Liver (tissue), 9 donors: ENCODE data around the gene SYTL3. TPM values are rescaled to one million over a fixed set of nuclear protein-coding genes. Genes with fewer than 3 reads are reported as not detected.

Experiments
- DNase-seq: peaks from one replicate; pipeline ENCODE4 v3.0.0-alpha.2; 2017; ENCODE audit warnings: low spot score
- H3K27ac ChIP-seq, 2 donors: one replicate each; pipeline ENCODE4 v1.7.0; 2013; ENCODE audit warnings: inconsistent platforms in 2 of 2, low read length in 2 of 2, control low read depth in 1 of 2, low read depth in 1 of 2, mild to moderate bottlenecking in 1 of 2
- H3K27me3 ChIP-seq, 4 donors: one replicate each; pipeline versions ENCODE4 v1.6.1 to v1.7.0; 2013; ENCODE audit warnings: low read length in 3 of 4, inconsistent platforms in 1 of 4, mild to moderate bottlenecking in 1 of 4, moderate library complexity in 1 of 4; ENCODE audit not compliant: control insufficient read depth in 4 of 4, insufficient read depth in 4 of 4
- H3K36me3 ChIP-seq, 4 donors: one replicate each; pipeline versions ENCODE4 v1.6.1 to v1.7.0; 2013; ENCODE audit warnings: low read length in 3 of 4, mild to moderate bottlenecking in 3 of 4, low read depth in 1 of 4, moderate library complexity in 1 of 4; ENCODE audit not compliant: control insufficient read depth in 4 of 4, insufficient read depth in 3 of 4
- H3K4me1 ChIP-seq, 4 donors: one replicate each; pipeline versions ENCODE4 v1.6.1 to v1.7.0; 2013; ENCODE audit warnings: low read length in 3 of 4, mild to moderate bottlenecking in 3 of 4, moderate library complexity in 1 of 4; ENCODE audit not compliant: control insufficient read depth in 4 of 4, insufficient read depth in 4 of 4
- H3K4me3 ChIP-seq, 3 donors: one replicate each; pipeline versions ENCODE4 v1.6.1 to v1.7.0; 2013; ENCODE audit warnings: low read length in 3 of 3, control low read depth in 1 of 3, low read depth in 1 of 3, mild to moderate bottlenecking in 1 of 3
- H3K9ac ChIP-seq, 2 donors: one replicate each; pipeline ENCODE4 v1.7.0; 2013; ENCODE audit warnings: low read length in 2 of 2, mild to moderate bottlenecking in 2 of 2, moderate library complexity in 2 of 2, control low read depth in 1 of 2, low read depth in 1 of 2
- H3K9me3 ChIP-seq, 4 donors: one replicate each; pipeline versions ENCODE4 v1.6.1 to v1.7.0; 2013; ENCODE audit warnings: low read length in 3 of 4; ENCODE audit not compliant: control insufficient read depth in 4 of 4
- EGR1 ChIP-seq, 2 donors: IDR thresholded peaks; 2 replicates each; pipeline ENCODE4 v1.6.1; 2016 to 2018; ENCODE audit warnings: antibody characterized with exemption in 2 of 2, low read depth in 2 of 2
- FOXA1 ChIP-seq: IDR thresholded peaks from 2 replicates; pipeline ENCODE4 v1.6.1; 2016; ENCODE audit warnings: antibody characterized with exemption
- FOXA2 ChIP-seq: IDR thresholded peaks from 2 replicates; pipeline ENCODE4 v1.6.1; 2016; ENCODE audit warnings: antibody characterized with exemption
- GABPA ChIP-seq, 2 donors: IDR thresholded peaks in 1 of 2; conservative IDR thresholded peaks in 1 of 2; 2 replicates each; pipeline ENCODE4 v1.6.1; 2016; ENCODE audit warnings: antibody characterized with exemption in 2 of 2, mild to moderate bottlenecking in 1 of 2, moderate library complexity in 1 of 2
- HNF4G ChIP-seq: IDR thresholded peaks from 2 replicates; pipeline ENCODE4 v1.6.1; 2016; ENCODE audit warnings: antibody characterized with exemption
- NR2F2 ChIP-seq: IDR thresholded peaks from 2 replicates; pipeline ENCODE4 v1.6.1; 2016; ENCODE audit warnings: antibody characterized with exemption
- RAD21 ChIP-seq, 2 donors: IDR thresholded peaks; 2 replicates each; pipeline ENCODE4 v1.6.1; 2016; ENCODE audit warnings: antibody characterized with exemption in 2 of 2, mild to moderate bottlenecking in 2 of 2
- REST ChIP-seq: IDR thresholded peaks from 2 replicates; pipeline ENCODE4 v1.6.1; 2016; ENCODE audit warnings: antibody characterized with exemption, mild to moderate bottlenecking
- RXRA ChIP-seq, 2 donors: IDR thresholded peaks; 2 replicates each; pipeline ENCODE4 v1.6.1; 2017 to 2018; ENCODE audit warnings: antibody characterized with exemption in 2 of 2, mild to moderate bottlenecking in 1 of 2
- SP1 ChIP-seq: IDR thresholded peaks from 2 replicates; pipeline ENCODE4 v1.6.1; 2018; ENCODE audit warnings: antibody characterized with exemption, mild to moderate bottlenecking
- TAF1 ChIP-seq: conservative IDR thresholded peaks from 2 replicates; pipeline ENCODE4 v1.6.1; 2016; ENCODE audit warnings: antibody characterized with exemption, mild to moderate bottlenecking
- YY1 ChIP-seq: IDR thresholded peaks from 2 replicates; pipeline ENCODE4 v1.6.1; 2016; ENCODE audit warnings: antibody characterized with exemption, mild to moderate bottlenecking
- WGBS: extraction: QIAGEN DNeasy Blood & Tissue Kit; methylation state at CpG from one replicate; pipeline ENCODE4 v1.1.7; 2013; 5-methylcytosine and 5-hydroxymethylcytosine counted together
- polyA plus RNA-seq, 2 donors: library from polyadenylated mRNA; stranded (reverse) in 1 of 2; unstranded in 1 of 2; fragments of 200-250 nt in 1 of 2; fragments of >200 nt in 1 of 2; fragmentation: Nextera tagmentation in 1 of 2; extraction: Ambion mirVana in 1 of 2; gene quantifications; one replicate each; pipeline versions ENCODE4 v1.2.1 to v1.2.3, GENCODE V29; 2013 to 2015
- total RNA-seq, 2 donors: library from RNA; depleted of rRNA; stranded (reverse); fragments of >200 nt; gene quantifications; one replicate each; pipeline ENCODE4 v1.2.3, GENCODE V29; 2014
- TF ChIP-seq, protein P1 (sequence below): IDR thresholded peaks from 2 replicates; pipeline ENCODE4 v1.6.1; 2016; ENCODE audit warnings: antibody characterized with exemption
- TF ChIP-seq, protein P2 (sequence below): IDR thresholded peaks from 2 replicates; pipeline ENCODE4 v1.6.1; 2016; ENCODE audit warnings: antibody characterized with exemption
- TF ChIP-seq, protein P3 (sequence below): fragments of 150-350 bp; IDR thresholded peaks from 2 replicates; pipeline ENCODE4 v1.5.1; 2017; ENCODE audit warnings: improper control_type of control experiment, low read depth, low read length; ENCODE audit not compliant: missing input control
- TF ChIP-seq, protein P4 (sequence below): IDR thresholded peaks from 2 replicates; pipeline ENCODE4 v1.6.1; 2016; ENCODE audit warnings: antibody characterized with exemption
- donor health status: healthy.
- donor health status: healthy.
- donor health status: healthy.
- donor health status: healthy.
- donor health status: healthy.

The SYTL3 gene
- total and polyA plus RNA-seq, 4 donors = 0.28 to 1.7 (median 0.51) TPM

DNA sequence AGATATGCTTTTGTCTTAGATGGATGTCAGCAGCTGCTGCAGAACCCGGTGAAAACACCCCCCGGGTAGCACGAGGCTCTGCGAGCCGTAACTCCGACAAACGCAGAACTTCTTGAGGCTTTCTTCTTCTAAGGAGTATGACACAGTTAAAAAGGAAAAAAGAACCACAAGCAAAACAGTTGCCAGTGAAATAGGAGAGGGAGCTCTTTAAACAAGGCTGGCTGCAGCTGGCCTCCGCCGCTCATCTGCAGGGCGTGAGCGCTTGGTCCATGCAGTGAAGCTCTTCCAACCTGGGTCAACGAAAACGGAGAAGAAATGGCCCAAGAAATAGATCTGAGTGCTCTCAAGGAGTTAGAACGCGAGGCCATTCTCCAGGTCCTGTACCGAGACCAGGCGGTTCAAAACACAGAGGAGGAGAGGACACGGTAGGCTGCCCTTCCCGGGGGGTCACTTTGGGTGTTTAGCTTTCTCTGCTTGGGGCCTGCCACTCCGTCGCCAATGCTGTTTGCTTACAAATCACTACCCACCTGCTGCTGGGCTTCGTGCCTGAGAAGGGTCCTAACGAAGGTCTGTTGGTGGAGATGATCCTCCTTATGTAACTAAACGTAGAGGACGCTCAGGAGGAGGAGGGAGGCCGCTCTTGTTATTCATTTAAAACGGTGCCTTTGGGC lies 13.2 kb downstream of the SYTL3 start (continued):
- TF ChIP-seq, protein P1, sequence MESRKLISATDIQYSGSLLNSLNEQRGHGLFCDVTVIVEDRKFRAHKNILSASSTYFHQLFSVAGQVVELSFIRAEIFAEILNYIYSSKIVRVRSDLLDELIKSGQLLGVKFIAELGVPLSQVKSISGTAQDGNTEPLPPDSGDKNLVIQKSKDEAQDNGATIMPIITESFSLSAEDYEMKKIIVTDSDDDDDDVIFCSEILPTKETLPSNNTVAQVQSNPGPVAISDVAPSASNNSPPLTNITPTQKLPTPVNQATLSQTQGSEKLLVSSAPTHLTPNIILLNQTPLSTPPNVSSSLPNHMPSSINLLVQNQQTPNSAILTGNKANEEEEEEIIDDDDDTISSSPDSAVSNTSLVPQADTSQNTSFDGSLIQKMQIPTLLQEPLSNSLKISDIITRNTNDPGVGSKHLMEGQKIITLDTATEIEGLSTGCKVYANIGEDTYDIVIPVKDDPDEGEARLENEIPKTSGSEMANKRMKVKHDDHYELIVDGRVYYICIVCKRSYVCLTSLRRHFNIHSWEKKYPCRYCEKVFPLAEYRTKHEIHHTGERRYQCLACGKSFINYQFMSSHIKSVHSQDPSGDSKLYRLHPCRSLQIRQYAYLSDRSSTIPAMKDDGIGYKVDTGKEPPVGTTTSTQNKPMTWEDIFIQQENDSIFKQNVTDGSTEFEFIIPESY = no peak

GRCh38 chr6:158663625-158664165 lies 13.8 kb downstream of the SYTL3 start:
- H3K9ac ChIP-seq = no peak overlapping the region
- TF ChIP-seq, protein P2, sequence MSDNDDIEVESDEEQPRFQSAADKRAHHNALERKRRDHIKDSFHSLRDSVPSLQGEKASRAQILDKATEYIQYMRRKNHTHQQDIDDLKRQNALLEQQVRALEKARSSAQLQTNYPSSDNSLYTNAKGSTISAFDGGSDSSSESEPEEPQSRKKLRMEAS = no peak
- no peak for TF ChIP-seq FOXA2
- no peak for TF ChIP-seq REST
- no peak for TF ChIP-seq YY1
- TF ChIP-seq, protein P3, sequence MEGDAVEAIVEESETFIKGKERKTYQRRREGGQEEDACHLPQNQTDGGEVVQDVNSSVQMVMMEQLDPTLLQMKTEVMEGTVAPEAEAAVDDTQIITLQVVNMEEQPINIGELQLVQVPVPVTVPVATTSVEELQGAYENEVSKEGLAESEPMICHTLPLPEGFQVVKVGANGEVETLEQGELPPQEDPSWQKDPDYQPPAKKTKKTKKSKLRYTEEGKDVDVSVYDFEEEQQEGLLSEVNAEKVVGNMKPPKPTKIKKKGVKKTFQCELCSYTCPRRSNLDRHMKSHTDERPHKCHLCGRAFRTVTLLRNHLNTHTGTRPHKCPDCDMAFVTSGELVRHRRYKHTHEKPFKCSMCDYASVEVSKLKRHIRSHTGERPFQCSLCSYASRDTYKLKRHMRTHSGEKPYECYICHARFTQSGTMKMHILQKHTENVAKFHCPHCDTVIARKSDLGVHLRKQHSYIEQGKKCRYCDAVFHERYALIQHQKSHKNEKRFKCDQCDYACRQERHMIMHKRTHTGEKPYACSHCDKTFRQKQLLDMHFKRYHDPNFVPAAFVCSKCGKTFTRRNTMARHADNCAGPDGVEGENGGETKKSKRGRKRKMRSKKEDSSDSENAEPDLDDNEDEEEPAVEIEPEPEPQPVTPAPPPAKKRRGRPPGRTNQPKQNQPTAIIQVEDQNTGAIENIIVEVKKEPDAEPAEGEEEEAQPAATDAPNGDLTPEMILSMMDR = no peak
- TF ChIP-seq EGR1 (IDR thresholded peaks at IDR 0.05; ENCODE audit: low read depth in 2 of 2) = no peak
- no peak for TF ChIP-seq RXRA (IDR thresholded peaks at IDR 0.05)
- no peak for TF ChIP-seq HNF4G
- TF ChIP-seq SP1 = no peak
- TF ChIP-seq, protein P4, sequence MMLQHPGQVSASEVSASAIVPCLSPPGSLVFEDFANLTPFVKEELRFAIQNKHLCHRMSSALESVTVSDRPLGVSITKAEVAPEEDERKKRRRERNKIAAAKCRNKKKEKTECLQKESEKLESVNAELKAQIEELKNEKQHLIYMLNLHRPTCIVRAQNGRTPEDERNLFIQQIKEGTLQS = no peak
- no peak for TF ChIP-seq FOXA1
- no peak for TF ChIP-seq RAD21 (IDR thresholded peaks at IDR 0.05)
- TF ChIP-seq GABPA (IDR thresholded peaks at IDR 0.05 in 1 of 2, conservative IDR thresholded peaks at IDR 0.05 in 1 of 2) = no peak
- no peak for TF ChIP-seq TAF1
- no peak for TF ChIP-seq NR2F2
- no peaks in the 10 kb centered on the region for H3K4me1 ChIP-seq
- peaks cover 0 to 1% (median 0%) of the 10 kb centered on the region in 4 donors for H3K36me3 ChIP-seq
- WGBS = 47% methylated on average over 11 of the region's 11 CpGs
- DNase-seq = no peak
- H3K4me3 ChIP-seq = no peak overlapping the region
- no peak overlapping the region for H3K27ac ChIP-seq
- H3K27me3 ChIP-seq = no peaks in the 10 kb centered on the region
- no peaks in the 10 kb centered on the region for H3K9me3 ChIP-seq
